HL-60 (cell line): ENCODE measurements around the gene SNX5.

Experiments used
- DNase-seq, 2 experiments: peaks; one replicate each; pipeline ENCODE4 v3.0.0-alpha.2; 2010 to 2020; ENCODE audit warnings: low read depth in 1 of 2, low spot score in 1 of 2
- H3K27ac ChIP-seq: fragments of 250-450 bp; sonication (Bioruptor Pico); replicated peaks from 2 replicates; pipeline ENCODE4 v1.5.1; 2020; ENCODE audit warnings: mild to moderate bottlenecking, moderate library complexity
- H3K27me3 ChIP-seq: fragments of 250-450 bp; sonication (Bioruptor Pico); 2 replicates; pipeline ENCODE4 v1.5.1; 2021; ENCODE audit warnings: mild to moderate bottlenecking, moderate library complexity; ENCODE audit not compliant: insufficient read depth, poor library complexity, severe bottlenecking
- H3K4me3 ChIP-seq: replicated peaks from 2 replicates; pipeline ENCODE4 v1.5.1; 2011; ENCODE audit warnings: mild to moderate bottlenecking, control low read depth, low read length; ENCODE audit not compliant: insufficient read depth
- CTCF ChIP-seq: IDR thresholded peaks from one replicate; pipeline ENCODE4 v1.5.1; 2011; ENCODE audit warnings: low read length, control low read depth, inconsistent platforms; ENCODE audit not compliant: insufficient read depth
- GABPA ChIP-seq: IDR thresholded peaks from 2 replicates; pipeline ENCODE4 v1.6.1; 2012; ENCODE audit warnings: low read depth
- POLR2AphosphoS5 ChIP-seq: IDR thresholded peaks from 2 replicates; pipeline ENCODE4 v1.6.1; 2012; ENCODE audit warnings: low read depth
- SPI1 ChIP-seq: IDR thresholded peaks from 2 replicates; pipeline ENCODE4 v1.6.1; 2012; ENCODE audit warnings: low read depth, mild to moderate bottlenecking, borderline replicate concordance
- TF ChIP-seq, protein P1 (sequence below): IDR thresholded peaks from 2 replicates; pipeline ENCODE4 v1.6.1; 2012; ENCODE audit warnings: low read depth; ENCODE audit not compliant: insufficient replicate concordance

The SNX5 gene

DNA sequence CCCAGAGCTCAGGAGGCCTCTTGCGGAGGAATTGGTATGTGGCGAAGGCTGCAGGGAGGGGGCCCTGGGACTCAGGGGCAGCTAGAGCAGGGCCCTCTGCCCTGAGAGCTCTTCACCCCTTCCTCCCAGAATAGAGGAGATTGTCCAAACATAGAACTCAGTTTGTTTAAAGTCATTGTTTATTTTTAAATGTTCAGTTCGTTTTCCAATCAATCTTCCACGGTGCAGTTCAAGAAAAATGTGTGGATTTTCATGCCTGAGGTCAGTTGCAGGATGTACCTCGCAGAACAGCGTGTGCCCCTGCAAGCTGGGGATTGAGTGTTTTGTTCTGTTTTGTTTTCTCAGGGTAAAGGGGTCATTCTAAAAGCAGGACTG lies 37.4 kb upstream of the SNX5 start:
- H3K27ac ChIP-seq = no peak overlapping the region
- H3K4me3 ChIP-seq = no peak overlapping the region
- H3K27me3 ChIP-seq = no peaks in the 10 kb centered on the region
- TF ChIP-seq GABPA = no peak
- no peak for TF ChIP-seq POLR2AphosphoS5
- no peak for TF ChIP-seq SPI1
- TF ChIP-seq, protein P1, sequence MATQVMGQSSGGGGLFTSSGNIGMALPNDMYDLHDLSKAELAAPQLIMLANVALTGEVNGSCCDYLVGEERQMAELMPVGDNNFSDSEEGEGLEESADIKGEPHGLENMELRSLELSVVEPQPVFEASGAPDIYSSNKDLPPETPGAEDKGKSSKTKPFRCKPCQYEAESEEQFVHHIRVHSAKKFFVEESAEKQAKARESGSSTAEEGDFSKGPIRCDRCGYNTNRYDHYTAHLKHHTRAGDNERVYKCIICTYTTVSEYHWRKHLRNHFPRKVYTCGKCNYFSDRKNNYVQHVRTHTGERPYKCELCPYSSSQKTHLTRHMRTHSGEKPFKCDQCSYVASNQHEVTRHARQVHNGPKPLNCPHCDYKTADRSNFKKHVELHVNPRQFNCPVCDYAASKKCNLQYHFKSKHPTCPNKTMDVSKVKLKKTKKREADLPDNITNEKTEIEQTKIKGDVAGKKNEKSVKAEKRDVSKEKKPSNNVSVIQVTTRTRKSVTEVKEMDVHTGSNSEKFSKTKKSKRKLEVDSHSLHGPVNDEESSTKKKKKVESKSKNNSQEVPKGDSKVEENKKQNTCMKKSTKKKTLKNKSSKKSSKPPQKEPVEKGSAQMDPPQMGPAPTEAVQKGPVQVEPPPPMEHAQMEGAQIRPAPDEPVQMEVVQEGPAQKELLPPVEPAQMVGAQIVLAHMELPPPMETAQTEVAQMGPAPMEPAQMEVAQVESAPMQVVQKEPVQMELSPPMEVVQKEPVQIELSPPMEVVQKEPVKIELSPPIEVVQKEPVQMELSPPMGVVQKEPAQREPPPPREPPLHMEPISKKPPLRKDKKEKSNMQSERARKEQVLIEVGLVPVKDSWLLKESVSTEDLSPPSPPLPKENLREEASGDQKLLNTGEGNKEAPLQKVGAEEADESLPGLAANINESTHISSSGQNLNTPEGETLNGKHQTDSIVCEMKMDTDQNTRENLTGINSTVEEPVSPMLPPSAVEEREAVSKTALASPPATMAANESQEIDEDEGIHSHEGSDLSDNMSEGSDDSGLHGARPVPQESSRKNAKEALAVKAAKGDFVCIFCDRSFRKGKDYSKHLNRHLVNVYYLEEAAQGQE = no peak
- no peak for TF ChIP-seq CTCF
- DNase-seq = no peak

DNA sequence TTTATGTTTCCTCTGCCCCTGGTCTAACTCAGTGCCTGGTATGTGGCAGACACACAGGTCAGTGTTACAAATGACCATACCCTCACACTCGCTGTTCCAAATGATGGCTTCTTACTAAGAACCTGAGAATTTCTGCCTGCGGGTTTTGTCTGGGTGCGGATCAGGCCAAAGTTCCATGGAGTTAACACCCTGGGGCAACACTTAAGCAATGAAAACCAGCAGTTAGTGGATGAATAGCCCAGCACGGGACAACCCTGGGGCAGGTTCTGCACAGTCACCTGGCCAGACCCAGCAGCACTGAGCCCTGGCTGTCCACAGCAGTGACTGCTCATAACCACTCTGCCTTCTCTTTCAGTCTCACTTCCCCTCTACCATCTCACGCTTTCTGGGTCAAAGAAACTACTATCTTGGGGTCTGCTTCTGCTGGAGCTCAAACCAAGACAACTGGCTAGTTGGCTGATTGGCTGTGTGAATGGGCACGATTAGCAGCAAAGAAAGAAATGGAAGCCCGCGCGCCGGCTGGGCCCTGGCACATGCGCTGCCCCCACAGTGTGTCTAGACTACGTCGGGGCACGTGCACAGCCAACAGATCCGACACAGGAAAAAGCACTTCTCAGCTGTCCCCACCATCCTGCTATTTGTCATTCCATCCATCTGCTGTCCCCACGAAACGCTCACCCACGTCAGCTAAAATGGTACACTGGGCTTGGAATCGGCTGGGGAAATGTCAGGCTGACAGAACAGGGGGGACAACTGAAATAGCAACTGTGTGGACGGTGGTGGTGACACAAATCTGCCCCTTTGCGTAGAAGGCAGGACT lies 36.8 kb upstream of the SNX5 start:
- Histone ChIP-seq H3K4me3 (no peak overlapping the region), H3K27me3 (no peaks in the 10 kb centered on the region), H3K27ac (no peak overlapping the region)
- no peak for DNase-seq
- TF ChIP-seq, protein P1 = no peak
- no peak for TF ChIP-seq GABPA
- no peak for TF ChIP-seq POLR2AphosphoS5
- TF ChIP-seq SPI1 = no peak
- no peak for TF ChIP-seq CTCF

GRCh38 chr20:18004384-18005031 lies 35.9 kb upstream of the SNX5 start:
- TF ChIP-seq POLR2AphosphoS5 = no peak
- TF ChIP-seq, protein P1 = no peak
- TF ChIP-seq GABPA = no peak
- no peak for TF ChIP-seq SPI1
- no peak for TF ChIP-seq CTCF
- no peak overlapping the region for H3K4me3 ChIP-seq
- no peak for DNase-seq
- no peaks in the 10 kb centered on the region for H3K27me3 ChIP-seq
- no peak overlapping the region for H3K27ac ChIP-seq
